Measurements from ENCODE around the gene PWWP3B. TPM values are rescaled to one million over a fixed set of nuclear protein-coding genes. Genes with fewer than 3 reads are reported as not detected.
A peak's percentile ranks its signal among the peaks of the same experiment; 100 is the strongest.
"Not testable (repeated sequence)": the region's sequence is repeated elsewhere in the genome, so short reads cannot be mapped to it uniquely, and the experiment has no call there.

Gene PWWP3B
- polyA plus RNA-seq (ENCODE audit: insufficient read length in 3 of 3) = 1 to 10 TPM; 2.3 to 3.0 (median 2.7) TPM
- long read RNA-seq, donor 1 = 0 reads
- long read RNA-seq, donor 2 = 0 reads
- long read RNA-seq, donor 3, partial matches to known transcripts = 0 of 1 reads
- long read RNA-seq, donor 3, other reads (novel, unspliced or antisense) = 0 of 1 reads
- long read RNA-seq, donor 4 = 0 reads
- long read RNA-seq, donor 5, full-length matches to known transcripts = 5 of 5 reads
- long read RNA-seq, donor 5, partial matches to known transcripts = 0 of 5 reads
- long read RNA-seq, donor 5, other reads (novel, unspliced or antisense) = 0 of 5 reads
- long read RNA-seq, donor 6 = 0 reads
- long read RNA-seq, donor 7, partial matches to known transcripts = 0 of 1 reads
- long read RNA-seq, donor 7, other reads (novel, unspliced or antisense) = 0 of 1 reads
- long read RNA-seq, donor 8 = 0 reads
- long read RNA-seq, donor 9 = 0 reads
- long read RNA-seq, donor 10, full-length matches to known transcripts = 1 of 1 reads
- long read RNA-seq, donor 10, partial matches to known transcripts = 0 of 1 reads
- long read RNA-seq, donor 10, other reads (novel, unspliced or antisense) = 0 of 1 reads
- long read RNA-seq, donor 11 = 0 reads
- long read RNA-seq, donor 12 = 0 reads
- long read RNA-seq, donor 13, full-length matches to known transcripts = 2 of 2 reads
- long read RNA-seq, donor 13, partial matches to known transcripts = 0 of 2 reads
- long read RNA-seq, donor 13, other reads (novel, unspliced or antisense) = 0 of 2 reads
- long read RNA-seq, donor 14 = 0 reads
- long read RNA-seq, donor 15 = 0 reads
- long read RNA-seq, donor 16, full-length matches to known transcripts = 2 of 2 reads
- long read RNA-seq, donor 16, partial matches to known transcripts = 0 of 2 reads
- long read RNA-seq, donor 16, other reads (novel, unspliced or antisense) = 0 of 2 reads

- peak in 6 of 11 donors; percentile 5 to 29 (median 16) for DNase-seq (ENCODE audit: extremely low read depth in 1 of 11, low read depth in 9 of 11, low spot score in 4 of 11)
Measured at GRCh38 chrX:106168107-106168506, at the start of gene PWWP3B. PWWP3B (plus strand) TSS chrX:106168305; CDS start chrX:106205433, 37,128 bp downstream.

GRCh38 chrX:106139048-106139447 lies 29.1 kb upstream of the PWWP3B start:
- DNase-seq (ENCODE audit: extremely low read depth in 1 of 11, low read depth in 9 of 11, low spot score in 4 of 11) = no peak

DNA sequence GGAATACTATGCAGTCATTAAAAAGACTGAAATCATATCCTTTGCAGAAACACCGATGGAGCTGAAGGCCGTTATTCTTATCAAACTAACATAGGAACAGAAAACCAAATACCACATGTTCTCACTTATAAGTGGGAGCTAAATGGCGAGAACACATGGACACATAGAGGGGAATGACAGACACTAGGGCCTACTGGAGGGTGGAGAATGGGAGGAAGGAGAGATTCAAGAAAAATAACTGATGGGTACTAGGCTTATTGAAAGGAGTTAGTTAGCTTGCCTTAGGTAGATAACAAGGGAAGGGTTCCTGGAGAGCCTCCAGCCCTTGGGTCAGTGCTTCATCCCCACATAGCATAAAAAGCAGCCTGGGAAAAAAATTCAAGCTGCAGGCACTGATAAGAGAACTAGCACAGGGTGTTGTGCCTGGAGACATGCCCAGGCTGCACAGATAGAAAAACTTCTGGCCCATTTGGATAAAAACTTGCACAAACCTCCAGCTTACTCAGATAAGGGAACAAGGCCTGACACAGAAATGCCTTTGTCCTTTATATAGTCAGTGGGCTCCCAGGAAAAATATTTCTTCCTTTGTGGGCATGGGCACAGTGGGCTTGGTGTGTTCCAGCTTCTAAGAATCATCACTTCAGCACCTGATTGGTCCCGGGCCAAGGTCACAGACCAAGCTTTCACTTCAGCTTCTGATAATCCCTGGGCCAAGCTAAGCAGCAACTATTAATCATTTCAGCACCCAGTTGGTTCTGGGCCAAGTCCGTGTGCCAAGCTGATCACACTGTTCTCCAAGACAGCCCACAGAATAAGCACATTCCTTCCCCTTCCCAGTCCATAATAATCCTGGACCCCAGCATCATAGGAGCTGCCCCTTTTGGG lies 23.1 kb upstream of the PWWP3B start:
- DNase-seq (ENCODE audit: extremely low read depth in 1 of 11, low read depth in 9 of 11, low spot score in 4 of 11) = no peak

- DNase-seq (ENCODE audit: extremely low read depth in 1 of 11, low read depth in 9 of 11, low spot score in 4 of 11) = no peak
Measured at GRCh38 chrX:106150701-106151100, 17.4 kb upstream of the PWWP3B start.

DNA sequence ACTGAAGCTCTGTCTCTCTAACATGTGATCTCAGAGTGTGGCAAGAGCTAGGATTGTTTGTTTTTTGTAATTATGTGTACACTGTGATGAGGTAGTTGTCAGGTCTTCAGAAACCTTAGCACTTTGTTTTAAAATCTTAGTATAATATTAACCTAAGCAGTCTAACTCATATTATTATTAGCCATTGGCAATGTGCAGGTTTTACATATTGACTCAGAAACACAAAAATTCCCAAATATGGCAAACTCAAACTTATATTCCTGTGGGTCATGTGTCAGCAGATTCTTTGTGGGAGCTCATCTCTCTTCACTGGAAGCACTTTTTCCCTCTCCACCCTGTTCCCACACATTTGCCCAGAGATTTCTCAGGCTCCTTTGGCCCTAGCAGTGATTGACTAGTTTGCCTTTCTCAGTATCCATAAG lies 8.2 kb upstream of the PWWP3B start:
- no peak for DNase-seq (ENCODE audit: extremely low read depth in 1 of 11, low read depth in 9 of 11, low spot score in 4 of 11)

GRCh38 chrX:106170318-106170717 lies 2.2 kb downstream of the PWWP3B start:
- DNase-seq (ENCODE audit: extremely low read depth in 1 of 11, low read depth in 9 of 11, low spot score in 4 of 11) = no peak

GRCh38 chrX:106171293-106171820 lies 3.3 kb downstream of the PWWP3B start:
- no peak for DNase-seq (ENCODE audit: extremely low read depth in 1 of 11, low read depth in 9 of 11, low spot score in 4 of 11)

DNA sequence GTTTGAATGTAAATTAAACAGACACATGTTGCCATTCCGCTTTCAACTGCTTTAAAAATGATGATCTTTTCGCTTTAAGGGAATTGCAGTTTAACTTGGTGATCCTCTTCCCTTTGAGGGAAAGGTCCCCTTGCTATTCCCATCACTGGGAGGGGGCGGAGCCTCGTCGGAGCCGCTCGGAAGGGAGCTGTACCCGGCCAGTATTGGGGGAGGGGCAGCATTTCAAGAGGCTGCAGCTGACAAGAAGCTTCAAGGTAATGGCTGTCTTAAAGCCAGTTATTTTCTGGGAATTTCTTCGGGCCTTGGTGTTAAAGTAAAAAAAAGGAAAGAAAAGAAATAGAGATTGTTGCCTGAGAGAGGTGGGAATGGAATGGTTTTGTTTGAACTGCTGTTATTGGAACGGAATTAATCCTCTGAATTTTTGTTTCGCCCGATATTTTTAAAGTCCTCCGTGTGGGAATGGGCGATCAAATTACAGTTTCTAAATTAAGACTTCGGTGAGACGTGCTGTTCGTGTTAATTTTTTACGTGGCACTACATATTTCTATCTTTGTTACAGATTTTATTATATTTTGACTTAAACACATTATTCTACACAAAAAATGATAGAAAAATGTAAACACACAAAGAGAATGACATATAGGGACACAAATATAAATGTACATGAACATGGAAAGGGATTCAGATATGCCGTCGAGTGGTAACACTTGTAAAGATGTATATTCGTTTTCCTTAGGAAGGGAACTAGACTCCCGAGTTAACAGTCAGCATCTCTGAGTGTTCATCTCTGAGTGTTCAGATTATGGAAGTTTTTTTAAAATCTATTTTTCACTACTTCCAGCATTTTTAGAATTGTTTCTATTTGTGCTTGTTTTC lies 9.2 kb downstream of the PWWP3B start:
- DNase-seq (ENCODE audit: extremely low read depth in 1 of 11, low read depth in 9 of 11, low spot score in 4 of 11) = peak in 8 of 11 donors; percentile 34 to 58 (median 46)

GRCh38 chrX:106177982-106178321 lies 9.8 kb downstream of the PWWP3B start:
- no peak for DNase-seq (ENCODE audit: extremely low read depth in 1 of 11, low read depth in 9 of 11, low spot score in 4 of 11)

- DNase-seq (ENCODE audit: extremely low read depth in 1 of 11, low read depth in 9 of 11, low spot score in 4 of 11) = no peak
Measured at GRCh38 chrX:106178826-106179225, 10.7 kb downstream of the PWWP3B start.

DNA sequence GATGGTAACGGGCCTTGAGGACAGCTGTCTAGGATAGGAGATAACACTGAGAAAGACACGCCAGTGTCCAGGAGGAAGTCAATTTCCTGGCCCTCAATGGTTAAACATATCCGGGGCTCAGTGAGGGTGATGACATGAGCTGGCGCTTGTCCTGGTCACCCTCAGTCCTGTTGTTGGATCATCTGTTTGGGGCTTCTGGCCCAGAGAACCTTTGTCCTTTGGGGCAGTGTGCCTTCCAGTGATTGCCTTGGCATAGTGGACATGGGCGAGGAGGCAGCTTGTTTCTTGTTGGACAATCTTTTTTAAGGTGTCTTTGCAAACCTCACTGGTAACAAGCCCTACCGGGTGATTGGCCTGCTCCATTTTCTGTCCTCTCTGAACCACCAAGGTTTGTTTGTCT lies 15.6 kb downstream of the PWWP3B start:
- not testable (repeated sequence) for DNase-seq (ENCODE audit: extremely low read depth in 1 of 11, low read depth in 9 of 11, low spot score in 4 of 11)

GRCh38 chrX:106201502-106202178 lies 33.5 kb downstream of the PWWP3B start:
- peak in 5 of 11 donors; percentile 7 to 15 (median 11) for DNase-seq (ENCODE audit: extremely low read depth in 1 of 11, low read depth in 9 of 11, low spot score in 4 of 11)

DNA sequence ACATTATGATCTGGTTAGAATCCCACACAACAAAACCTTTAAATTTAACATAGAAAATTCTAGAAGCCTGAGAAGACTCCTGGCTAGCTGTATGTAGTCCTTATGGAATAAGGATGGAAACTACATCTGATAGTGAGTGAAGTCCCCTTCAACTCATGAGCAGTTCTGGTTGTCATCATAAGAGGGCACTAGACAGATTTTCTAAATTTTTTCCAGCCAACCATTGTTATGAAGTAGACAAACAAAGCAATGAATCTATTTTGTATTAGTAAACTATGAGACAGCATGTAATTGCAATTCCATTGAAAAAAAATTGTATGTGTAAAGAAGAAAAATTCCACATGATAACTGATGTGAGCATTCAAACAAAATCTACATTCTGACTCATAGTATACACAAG lies 35.2 kb downstream of the PWWP3B start:
- no peak for DNase-seq (ENCODE audit: extremely low read depth in 1 of 11, low read depth in 9 of 11, low spot score in 4 of 11)

- no peak for DNase-seq (ENCODE audit: extremely low read depth in 1 of 11, low read depth in 9 of 11, low spot score in 4 of 11)
Measured at GRCh38 chrX:106208154-106208553, 40.0 kb downstream of the PWWP3B start.
